ENCODE results near the gene KPNB1. TPM values are rescaled to one million over a fixed set of nuclear protein-coding genes. Genes with fewer than 3 reads are reported as not detected.

The KPNB1 gene
- polyA plus RNA-seq, 3 donors = 229 to 259 (median 254) TPM

DNA sequence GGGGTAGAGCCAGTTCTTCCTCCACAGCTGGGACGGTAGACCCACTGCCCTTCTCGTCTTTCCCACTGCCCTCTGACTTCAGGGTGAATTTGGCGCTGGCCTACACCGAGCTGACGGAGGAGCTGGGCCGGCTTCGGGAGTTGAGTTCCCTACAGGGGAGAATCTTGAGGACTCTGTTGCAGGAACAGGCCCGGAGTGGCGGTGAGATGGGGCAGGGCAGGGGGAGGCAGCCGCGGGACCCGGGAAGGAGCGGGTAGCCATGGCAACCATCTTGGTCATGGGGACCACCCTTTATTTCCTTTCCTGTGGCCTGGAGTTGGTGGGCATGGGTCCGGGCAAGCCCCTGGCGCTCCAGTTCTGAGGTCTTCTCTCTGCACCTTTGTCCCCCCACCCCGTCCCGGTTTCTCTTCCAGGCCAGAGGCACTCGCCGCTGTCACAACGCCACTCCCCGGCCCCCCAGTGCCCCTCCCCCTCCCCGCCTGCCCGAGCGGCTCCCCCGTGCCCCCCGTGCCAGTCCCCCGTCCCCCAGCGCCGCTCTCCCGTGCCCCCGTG lies 58.7 kb downstream of the KPNB1 start:
- DNase-seq = no peak

GRCh38 chr17:47708864-47709541 lies 59.3 kb downstream of the KPNB1 start:
- DNase-seq = no peak

DNA sequence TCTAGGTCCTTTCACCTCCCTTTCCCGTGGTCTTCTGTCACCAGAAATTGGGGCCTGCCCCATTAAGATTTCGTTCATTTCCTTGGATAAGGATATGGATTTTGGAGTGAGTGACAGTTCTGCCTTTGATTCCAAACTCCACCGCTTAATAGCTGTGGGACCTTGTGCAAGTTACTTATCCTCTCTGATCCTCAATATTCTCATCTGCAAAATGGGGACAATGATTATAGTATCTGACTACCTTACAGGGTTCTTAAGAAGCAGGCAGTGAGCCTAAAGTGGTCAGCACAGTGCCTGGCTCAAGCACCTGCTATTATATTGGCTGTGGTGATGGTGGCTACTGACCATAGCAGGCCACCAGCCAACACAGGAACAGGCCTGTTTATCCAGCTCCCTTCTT lies 59.9 kb downstream of the KPNB1 start:
- no peak for DNase-seq

- no peak for DNase-seq
Measured at GRCh38 chr17:47711366-47712099, 61.8 kb downstream of the KPNB1 start.

- no peak for DNase-seq
Measured at GRCh38 chr17:47712330-47713023, 62.8 kb downstream of the KPNB1 start.

GRCh38 chr17:47713980-47714700 lies 64.4 kb downstream of the KPNB1 start:
- no peak for DNase-seq

GRCh38 chr17:47714773-47715396 lies 65.2 kb downstream of the KPNB1 start:
- no peak for DNase-seq

DNA sequence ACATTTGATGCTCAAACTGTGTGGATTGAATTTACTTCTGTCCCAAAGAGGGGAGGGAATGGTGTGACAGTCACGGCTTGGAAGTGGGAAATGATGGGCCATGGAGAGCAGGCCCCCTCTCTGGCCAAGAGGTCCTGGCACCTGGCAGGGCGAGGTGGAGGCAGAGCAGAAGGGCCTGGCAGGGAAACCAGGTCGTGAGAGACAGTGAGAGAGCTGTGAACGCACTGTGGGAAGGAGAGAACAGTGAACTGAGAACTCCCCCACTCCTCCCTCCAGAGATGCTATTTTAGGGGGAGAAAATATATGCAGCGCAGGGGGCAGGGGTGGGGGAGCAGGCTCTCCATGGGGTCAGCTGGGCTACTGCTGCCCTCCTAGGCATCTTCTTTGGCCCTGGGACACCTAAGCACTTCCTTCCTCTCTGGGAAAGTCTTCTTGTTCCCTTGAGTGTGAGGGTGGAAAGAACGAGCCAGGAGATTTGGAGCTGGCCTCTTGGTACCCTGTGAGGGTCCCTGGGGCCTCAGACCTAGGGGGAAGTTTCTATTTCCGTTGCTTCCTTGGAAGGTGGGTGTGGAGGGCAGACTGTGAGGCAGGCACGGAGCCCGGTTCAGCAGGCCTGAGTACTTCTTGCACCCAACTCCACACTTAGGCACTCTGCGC lies 66.1 kb downstream of the KPNB1 start:
- no peak for DNase-seq

- no peak for DNase-seq
Measured at GRCh38 chr17:47716375-47716774, 66.7 kb downstream of the KPNB1 start.

DNA sequence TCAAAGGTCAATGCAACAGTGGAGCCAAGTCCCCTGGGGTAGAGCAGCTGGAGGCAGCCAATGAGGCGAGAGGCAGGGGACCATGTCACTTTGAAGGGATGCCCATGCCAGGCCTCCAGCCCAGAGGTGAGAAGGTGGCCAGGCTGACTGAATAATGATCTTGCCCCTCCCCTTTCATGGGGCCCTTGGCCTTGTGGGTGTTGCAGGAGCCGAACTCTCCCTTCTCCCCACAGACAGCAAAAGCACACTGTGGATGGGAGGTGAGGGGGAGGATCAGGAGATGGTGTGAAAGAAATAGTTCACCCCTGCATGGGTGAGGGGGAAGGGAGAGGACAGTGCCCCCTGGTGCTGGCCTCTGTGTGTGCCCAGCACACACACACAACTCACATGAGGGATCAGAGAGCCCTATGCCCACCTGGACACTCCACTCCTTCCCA lies 67.6 kb downstream of the KPNB1 start:
- DNase-seq = no peak

GRCh38 chr17:47717979-47718621 lies 68.4 kb downstream of the KPNB1 start:
- DNase-seq = no peak

DNA sequence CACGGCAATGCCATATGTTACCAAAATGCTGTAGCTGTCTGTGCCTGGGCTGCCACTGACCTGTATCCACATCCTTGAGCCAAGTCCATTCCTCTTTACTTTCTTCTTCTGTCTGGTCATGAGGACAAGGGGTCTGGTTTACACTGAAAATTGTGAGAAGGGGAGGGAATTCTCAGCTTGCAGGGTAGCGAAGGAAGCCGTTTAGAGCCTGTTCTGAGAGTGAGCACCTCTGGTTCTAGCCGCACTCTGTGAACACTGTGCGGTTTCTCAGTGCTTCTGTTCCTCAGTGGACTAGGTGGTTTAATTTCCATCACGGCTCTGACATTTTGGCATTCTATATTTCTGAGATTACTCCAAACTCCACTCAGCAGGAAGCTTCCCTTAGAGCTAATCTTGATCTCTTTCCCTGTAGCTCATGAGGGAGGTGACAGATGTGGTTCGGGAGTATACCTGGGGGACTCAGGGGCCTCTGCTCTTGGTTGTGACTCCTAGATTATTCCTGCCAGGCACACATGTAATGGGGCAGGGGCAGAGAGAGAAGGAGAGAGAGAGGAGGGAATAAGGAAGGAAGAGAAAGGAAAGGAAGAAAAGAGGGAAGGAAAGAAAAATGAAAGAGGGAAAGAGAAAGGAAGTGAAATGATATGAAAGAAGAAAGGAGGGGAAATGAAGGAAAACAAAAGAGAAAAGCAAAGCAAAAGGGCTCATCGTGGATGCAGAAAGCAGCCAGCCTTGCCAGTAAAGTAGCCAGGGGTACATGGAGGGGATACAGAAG lies 69.1 kb downstream of the KPNB1 start:
- DNase-seq = no peak

DNA sequence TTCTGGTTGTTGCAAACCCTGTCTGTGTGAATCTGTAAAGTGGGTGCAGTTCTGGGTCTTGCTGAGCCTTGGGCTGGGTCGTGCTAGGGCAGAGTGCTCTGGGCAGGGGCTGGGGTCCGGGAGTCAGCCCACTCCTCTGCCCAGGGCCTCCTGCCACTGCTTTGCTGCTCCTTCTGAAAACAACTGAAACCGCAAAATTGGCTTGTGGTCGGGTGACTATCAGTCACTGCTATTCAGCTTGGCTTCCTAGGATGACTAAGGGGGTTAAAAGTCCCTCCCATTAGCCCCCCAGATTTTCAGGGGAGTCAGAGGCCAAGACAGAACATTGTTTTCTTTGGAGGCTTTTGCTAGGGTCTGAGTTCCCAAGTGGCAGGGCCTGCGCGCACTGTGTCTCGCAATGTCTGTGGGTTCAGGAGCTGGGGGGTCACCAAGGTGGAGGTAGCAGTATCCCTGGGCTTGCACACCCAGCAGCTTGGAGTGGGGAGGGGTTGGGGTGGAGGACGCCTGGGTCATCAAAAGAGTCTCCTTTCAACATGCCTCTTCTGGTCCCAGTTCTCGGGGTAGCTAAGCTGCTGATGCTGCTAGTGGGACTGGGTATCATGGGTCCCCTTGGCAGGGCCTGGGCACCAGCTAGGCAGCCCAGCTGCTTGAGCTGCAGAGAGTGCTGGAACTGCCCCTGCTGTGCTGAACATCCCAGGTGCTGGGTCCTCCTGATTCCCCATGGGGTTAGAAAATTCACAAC lies 69.9 kb downstream of the KPNB1 start:
- DNase-seq = no peak

DNA sequence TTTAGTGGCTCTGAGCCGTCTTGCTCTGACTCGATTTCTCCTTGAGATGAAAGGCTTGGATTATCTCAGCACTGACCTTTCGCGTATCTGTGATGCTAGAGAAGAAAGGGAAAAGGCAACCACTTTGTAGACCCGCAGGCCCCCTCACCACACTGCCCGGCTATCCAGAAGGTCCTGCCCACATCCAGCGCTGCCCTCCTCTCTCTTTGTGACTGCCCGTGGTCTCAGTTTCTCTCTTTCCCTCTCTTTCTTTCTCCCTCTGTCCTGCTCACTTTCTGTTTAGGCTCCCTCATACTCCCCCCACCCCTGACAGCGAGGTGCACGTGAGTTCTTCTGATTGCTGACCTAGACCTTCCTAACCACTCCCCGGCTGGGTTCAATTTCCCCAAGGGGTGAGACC lies 70.5 kb downstream of the KPNB1 start:
- no peak for DNase-seq

DNA sequence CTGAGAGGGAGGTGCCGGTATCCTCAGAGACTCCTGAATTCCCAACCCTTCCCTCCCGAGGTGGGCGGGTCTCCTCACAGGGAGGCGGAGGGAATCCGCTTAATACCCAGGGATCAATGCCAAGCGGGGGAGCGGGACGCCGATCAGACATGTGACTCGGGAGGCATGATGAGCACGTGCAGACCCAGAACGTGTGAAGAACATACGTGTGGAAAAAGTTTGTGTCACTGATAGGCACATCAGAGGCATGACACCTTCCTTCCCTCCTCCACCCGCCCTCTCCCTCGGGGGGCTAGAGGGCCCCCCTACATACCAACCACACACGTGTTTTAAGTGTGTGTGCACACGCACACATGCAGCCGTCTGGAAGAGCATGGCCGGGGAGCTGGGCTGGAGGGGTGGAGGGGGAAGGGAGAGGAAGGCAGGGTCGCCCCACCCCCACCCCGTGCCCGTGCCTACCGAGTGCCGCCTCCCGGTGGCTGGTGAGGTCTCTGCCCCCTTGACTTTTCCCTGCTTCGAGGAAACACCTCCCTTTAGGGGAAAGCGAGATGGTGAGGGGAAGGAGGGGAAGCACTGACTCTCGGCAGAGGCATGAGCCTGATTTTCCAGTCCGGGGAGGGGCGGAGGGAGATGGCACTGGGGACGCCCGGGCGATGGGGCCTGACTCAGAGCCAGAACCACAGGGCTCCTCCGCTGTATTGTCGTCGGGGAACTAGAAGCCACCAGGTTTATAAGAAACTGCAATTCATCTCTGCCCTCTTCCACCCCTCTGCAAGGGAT lies 71.2 kb downstream of the KPNB1 start:
- no peak for DNase-seq

DNA sequence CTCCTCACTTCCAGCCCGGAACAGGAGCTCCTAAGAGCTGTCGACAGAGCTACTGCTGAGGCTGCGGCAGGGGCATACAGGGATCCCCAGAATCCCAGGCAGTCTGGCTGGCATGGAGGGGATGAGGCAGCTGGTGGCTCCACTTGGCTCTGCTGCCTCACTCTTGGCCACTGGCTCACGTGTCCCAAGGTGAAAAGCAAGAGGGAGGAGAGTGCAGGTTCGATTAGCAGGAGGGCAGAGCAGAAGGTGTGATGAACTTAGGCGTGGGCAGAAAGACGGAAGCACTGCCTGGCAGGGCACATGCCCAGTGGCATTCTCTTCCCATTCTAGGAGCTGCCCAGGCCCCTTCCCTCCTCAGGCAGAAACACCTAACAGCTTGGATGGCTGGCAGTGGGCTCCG lies 72.0 kb downstream of the KPNB1 start:
- no peak for DNase-seq

DNA sequence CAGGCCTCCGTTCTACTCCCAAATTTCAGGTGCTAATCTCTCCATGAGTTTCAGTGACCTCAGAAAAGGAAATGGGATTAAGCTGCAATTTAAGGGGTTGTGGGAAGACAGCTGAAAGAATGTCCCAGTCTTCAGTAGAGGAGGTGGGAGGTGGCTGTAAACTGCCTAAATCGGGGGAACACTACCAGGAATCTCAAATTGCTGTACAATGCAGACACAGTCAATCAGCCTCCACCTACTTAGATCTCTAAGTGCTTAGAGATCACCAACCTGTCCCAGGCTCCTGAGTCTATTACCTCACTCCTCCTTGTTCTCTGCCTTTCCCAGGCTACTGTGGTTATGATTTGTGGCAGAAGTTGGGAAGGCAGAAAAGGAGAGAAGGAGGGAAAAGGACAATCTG lies 75.0 kb downstream of the KPNB1 start:
- no peak for DNase-seq
